ENCODE measurements around the gene HELZ.

The HELZ gene

DNA sequence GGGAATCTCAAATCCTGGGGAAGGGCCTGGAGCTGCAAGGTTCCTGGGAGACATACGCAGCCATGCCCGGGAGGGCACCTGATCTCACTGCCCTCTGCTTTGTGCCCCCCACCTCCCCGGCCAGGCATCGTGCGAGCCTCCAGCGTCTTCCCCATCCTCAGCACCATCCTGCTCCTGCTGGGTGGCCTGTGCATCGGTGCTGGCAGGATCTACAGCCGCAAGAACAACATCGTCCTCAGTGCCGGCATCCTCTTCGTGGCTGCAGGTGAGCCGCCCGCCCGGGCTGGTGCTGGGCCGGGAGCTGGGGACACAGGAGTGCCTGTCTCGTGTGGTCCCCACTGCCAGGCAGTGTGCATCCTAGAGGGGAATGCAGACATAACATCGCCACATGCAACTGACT, 220.3 kb downstream of the HELZ start:
- no peak for DNase-seq (ENCODE audit: low spot score)

DNA sequence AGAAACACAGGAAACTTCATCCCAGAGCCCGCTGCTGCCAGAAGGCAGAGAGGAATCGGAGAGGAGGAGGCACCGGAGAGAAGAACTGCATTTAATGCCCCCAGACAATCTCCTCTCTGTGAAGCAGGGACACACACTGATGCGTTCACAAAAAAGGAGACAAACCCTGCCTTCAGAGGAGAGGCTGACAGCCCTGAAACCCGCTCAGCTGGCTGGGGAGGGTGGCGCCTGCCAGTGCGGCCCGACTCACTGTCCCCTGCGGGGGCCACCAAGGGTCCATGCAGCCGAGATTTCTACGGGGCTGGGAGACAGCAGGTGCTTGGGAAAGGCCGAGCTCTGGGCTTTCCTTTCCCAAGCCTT, 222.6 kb downstream of the HELZ start:
- DNase-seq (ENCODE audit: low spot score) = no peak

DNA sequence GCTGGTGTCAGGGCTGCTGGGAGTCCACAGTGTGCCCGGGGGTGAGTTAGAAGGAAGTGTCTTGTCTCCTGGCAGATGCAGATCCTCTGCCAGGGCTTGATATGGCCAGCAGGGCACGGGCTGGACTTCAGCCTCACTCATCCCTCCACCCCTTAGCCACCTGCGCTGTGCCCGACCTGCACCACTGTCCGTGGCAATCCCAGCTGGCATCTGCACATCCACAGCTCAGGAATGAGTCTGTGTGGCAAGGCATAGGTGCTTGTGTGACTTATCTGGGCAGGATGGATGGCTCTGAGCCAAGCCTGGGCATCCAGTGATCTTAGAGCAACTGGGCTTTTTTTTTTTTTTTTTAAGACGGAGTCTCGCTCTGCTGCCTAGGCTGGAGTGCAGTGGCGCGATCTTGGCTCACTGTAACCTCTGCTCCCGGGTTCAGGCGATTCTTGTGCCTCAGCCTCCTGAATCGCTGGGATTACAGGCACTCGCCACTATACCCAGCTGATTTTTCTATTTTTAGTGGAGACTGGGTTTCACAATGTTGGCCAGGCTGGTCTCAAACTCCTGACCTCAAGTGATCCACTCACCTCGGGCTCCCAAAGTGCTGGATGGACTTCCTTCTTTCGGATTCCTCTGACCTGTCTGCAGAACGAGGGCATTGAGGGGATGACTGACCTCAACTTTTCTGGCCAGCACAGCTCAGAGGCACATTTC, 223.1 kb downstream of the HELZ start:
- DNase-seq (ENCODE audit: low spot score) = no peak

DNA sequence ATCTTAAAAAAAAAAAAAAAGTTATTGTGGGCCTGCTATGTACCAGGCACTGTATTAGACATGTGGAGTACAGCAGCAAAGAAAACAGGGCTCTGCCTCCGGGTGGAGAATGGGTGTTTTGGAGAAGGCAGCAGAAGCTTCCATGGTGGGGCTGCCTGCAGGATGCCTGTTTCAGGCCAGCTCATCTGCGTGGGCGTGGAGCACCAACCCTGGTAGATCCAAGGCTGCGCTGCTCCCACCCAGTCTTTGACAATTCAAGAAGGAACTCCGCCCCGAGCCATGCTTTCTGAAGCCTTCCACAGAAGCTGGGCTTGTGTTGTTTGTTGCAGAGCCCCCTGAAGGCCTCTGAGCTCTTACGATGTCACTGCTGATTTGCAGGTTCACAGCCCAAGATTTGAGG, 223.8 kb downstream of the HELZ start:
- no peak for DNase-seq (ENCODE audit: low spot score)
